Measurements from ENCODE around the gene LARGE1. TPM values are rescaled to one million over a fixed set of nuclear protein-coding genes. Genes with fewer than 3 reads are reported as not detected.

LARGE1 gene
- polyA plus RNA-seq, 3 donors, result 0.05 to 0.13 TPM; not detected in 1

GRCh38 chr22:33518405-33518804, 401.9 kb downstream of the LARGE1 start:
- Histone ChIP-seq H2AFZ (ENCODE audit: insufficient read depth, low read depth, low read length, poor library complexity, severe bottlenecking) (no peak overlapping the region), H4K20me1 (ENCODE audit: insufficient read depth, low read length) (no peaks in the 10 kb centered on the region), H3K4me3 (replicated peaks in 1 of 3; ENCODE audit: low read depth in 2 of 3, low read length in 3 of 3) (no peak overlapping the region), H3K27ac (ENCODE audit: low read depth in 1 of 2, low read length in 2 of 2) (no peak overlapping the region), H3K79me2 (ENCODE audit: insufficient read depth, low read length) (no peaks in the 10 kb centered on the region), H3K36me3 (replicated peaks in 1 of 2; ENCODE audit: control insufficient read depth in 1 of 2, insufficient read depth in 2 of 2, low read length in 2 of 2) (no peaks in the 10 kb centered on the region), H3K4me1 (ENCODE audit: control insufficient read depth in 1 of 2, insufficient read depth in 2 of 2, low read length in 2 of 2) (no peaks in the 10 kb centered on the region), H3K4me2 (replicated peaks; ENCODE audit: extremely low read depth, low read length, poor library complexity, severe bottlenecking) (no peak overlapping the region), H3K9ac (ENCODE audit: insufficient read depth, low read length, poor library complexity, severe bottlenecking) (no peak overlapping the region), H3K9me3 (replicated peaks in 1 of 2; ENCODE audit: control insufficient read depth in 1 of 2, insufficient read depth in 1 of 2, low read length in 2 of 2) (peaks cover 0 to 6% of the 10 kb centered on the region in 2 donors), H3K27me3 (ENCODE audit: control insufficient read depth in 2 of 2, insufficient read depth in 2 of 2, low read length in 2 of 2) (no peaks in the 10 kb centered on the region)
- 92% methylated on average over 7 of the region's 7 CpGs for WGBS (ENCODE audit: insufficient coverage)
- H3K27ac Mint-ChIP-seq, result no peak overlapping the region
- TF ChIP-seq CTCF (IDR thresholded peaks at IDR 0.05), result no peak
- H3K36me3 Mint-ChIP-seq, result no peaks in the 10 kb centered on the region
- peaks cover 0 to 3% (median 0%) of the 10 kb centered on the region in 7 donors for H3K9me3 Mint-ChIP-seq
- intact Hi-C loops (cut with micrococcal nuclease), result no loop called here
- no peak overlapping the region for H3K4me3 Mint-ChIP-seq
- peaks cover 0 to 2% (median 0%) of the 10 kb centered on the region in 3 donors for H3K27me3 Mint-ChIP-seq (ENCODE audit: low read depth in 3 of 3)
- no peaks in the 10 kb centered on the region for H3K4me1 Mint-ChIP-seq
- DNase-seq, result no peak

- TF ChIP-seq CTCF (IDR thresholded peaks at IDR 0.05), result no peak
- no peaks in the 10 kb centered on the region for H3K36me3 ChIP-seq (replicated peaks in 1 of 2; ENCODE audit: control insufficient read depth in 1 of 2, insufficient read depth in 2 of 2, low read length in 2 of 2)
- H3K27me3 ChIP-seq (ENCODE audit: control insufficient read depth in 2 of 2, insufficient read depth in 2 of 2, low read length in 2 of 2), result no peaks in the 10 kb centered on the region
- Mint-ChIP-seq H3K4me3 (no peak overlapping the region), H3K27ac (no peak overlapping the region), H3K4me1 (no peaks in the 10 kb centered on the region), H3K36me3 (no peaks in the 10 kb centered on the region), H3K27me3 (ENCODE audit: low read depth in 3 of 3) (peaks cover 0 to 2% (median 0%) of the 10 kb centered on the region in 3 donors), H3K9me3 (no peaks in the 10 kb centered on the region)
- intact Hi-C loops (cut with micrococcal nuclease), result no loop called here
- H3K4me3 ChIP-seq (replicated peaks in 1 of 3; ENCODE audit: low read depth in 2 of 3, low read length in 3 of 3), result no peak overlapping the region
- no peak for DNase-seq
- H3K4me2 ChIP-seq (replicated peaks; ENCODE audit: extremely low read depth, low read length, poor library complexity, severe bottlenecking), result no peak overlapping the region
- peaks cover 0 to under 1% of the 10 kb centered on the region in 2 donors for H3K9me3 ChIP-seq (replicated peaks in 1 of 2; ENCODE audit: control insufficient read depth in 1 of 2, insufficient read depth in 1 of 2, low read length in 2 of 2)
- no peaks in the 10 kb centered on the region for H3K79me2 ChIP-seq (ENCODE audit: insufficient read depth, low read length)
- no peaks in the 10 kb centered on the region for H3K4me1 ChIP-seq (ENCODE audit: control insufficient read depth in 1 of 2, insufficient read depth in 2 of 2, low read length in 2 of 2)
- no peak overlapping the region for H3K27ac ChIP-seq (ENCODE audit: low read depth in 1 of 2, low read length in 2 of 2)
- no peak overlapping the region for H2AFZ ChIP-seq (ENCODE audit: insufficient read depth, low read depth, low read length, poor library complexity, severe bottlenecking)
- WGBS (ENCODE audit: insufficient coverage), result 94% methylated on average over 7 of the region's 8 CpGs
- no peaks in the 10 kb centered on the region for H4K20me1 ChIP-seq (ENCODE audit: insufficient read depth, low read length)
- no peak overlapping the region for H3K9ac ChIP-seq (ENCODE audit: insufficient read depth, low read length, poor library complexity, severe bottlenecking)
Measured at GRCh38 chr22:33515795-33516194, 404.5 kb downstream of the LARGE1 start.
